HepG2 (cell line): Measurements from ENCODE around the gene EP300. TPM values are rescaled to one million over a fixed set of nuclear protein-coding genes. Genes with fewer than 3 reads are reported as not detected.

Experiments used
- BCL6 ChIP-seq: IDR thresholded peaks from 2 replicates; pipeline ENCODE4 v1.6.1; 2016; ENCODE audit warnings: missing genetic modification reagents, missing compliant biosample characterization
- FIP1L1 ChIP-seq: fragments of 200-400 bp; formaldehyde crosslinking; IDR thresholded peaks from 2 replicates; pipeline ENCODE4 v1.6.1; 2018; ENCODE audit warnings: low read depth, mild to moderate bottlenecking, low read length, moderate library complexity, borderline replicate concordance; ENCODE audit not compliant: insufficient read depth
- MNT ChIP-seq: fragments of 450-650 bp; IDR thresholded peaks from 2 replicates; pipeline ENCODE4 v1.6.1; 2016
- RFX1 ChIP-seq: fragments of 450-650 bp; IDR thresholded peaks from 2 replicates; pipeline ENCODE4 v1.6.1; 2017
- RXRA ChIP-seq: sonication (generic); formaldehyde crosslinking; IDR thresholded peaks from 2 replicates; pipeline ENCODE4 v1.5.1; 2020; ENCODE audit warnings: missing genetic modification reagents
- ZBTB43 ChIP-seq: sonication (generic); formaldehyde crosslinking; conservative IDR thresholded peaks from 2 replicates; pipeline ENCODE4 v1.4.0; 2020; ENCODE audit warnings: missing genetic modification reagents
- ZNF337 ChIP-seq: sonication (generic); formaldehyde crosslinking; IDR thresholded peaks from 2 replicates; pipeline ENCODE4 v1.5.1; 2020; ENCODE audit warnings: missing genetic modification reagents, low read depth, mild to moderate bottlenecking, borderline replicate concordance
- ZNF407 ChIP-seq: sonication (generic); formaldehyde crosslinking; IDR thresholded peaks from one replicate; pipeline ENCODE4 v1.5.1; 2020; ENCODE audit warnings: mild to moderate bottlenecking, missing genetic modification reagents; ENCODE audit errors: not compliant biosample characterization
- ZNF496 ChIP-seq: sonication (generic); formaldehyde crosslinking; IDR thresholded peaks from 2 replicates; pipeline ENCODE4 v1.8.1; 2023; ENCODE audit warnings: mild to moderate bottlenecking, moderate library complexity, missing genetic modification reagents; ENCODE audit not compliant: insufficient replicate concordance
- ZNF597 ChIP-seq: sonication (generic); formaldehyde crosslinking; IDR thresholded peaks from 2 replicates; pipeline ENCODE4 v1.5.0; 2020; ENCODE audit warnings: missing genetic modification reagents
- ZNF660 ChIP-seq: sonication (generic); formaldehyde crosslinking; IDR thresholded peaks from 2 replicates; pipeline ENCODE4 v1.5.1; 2020; ENCODE audit warnings: mild to moderate bottlenecking, low read depth, missing genetic modification reagents, borderline replicate concordance
- ZSCAN31 ChIP-seq: sonication (generic); formaldehyde crosslinking; IDR thresholded peaks from 2 replicates; pipeline ENCODE4 v1.5.0; 2020; ENCODE audit warnings: low read depth, mild to moderate bottlenecking, missing genetic modification reagents
- polyA plus RNA-seq, 8 experiments: library from polyadenylated mRNA; depleted of rRNA in 3 of 8; stranded (reverse) in 7 of 8; unstranded in 1 of 8; fragments of >200 nt; fragmentation: Illumina TruSeq in 4 of 8; extraction: Trizol in 4 of 8; gene quantifications; 2 replicates each; pipeline versions ENCODE4 v1.2.1 to v1.2.3, GENCODE V29; 2011 to 2016; ENCODE audit warnings: low read depth in 4 of 8, missing spikeins in 1 of 8, mixed read lengths in 1 of 8; ENCODE audit not compliant: insufficient read depth in 1 of 8
- total RNA-seq, 5 experiments: library from RNA; depleted of rRNA; stranded (reverse); fragments of >200 nt; fragmentation: Illumina TruSeq; extraction: Trizol; gene quantifications; 2 replicates each; pipeline ENCODE4 v1.2.3, GENCODE V29; 2016; ENCODE audit warnings: low read depth in 1 of 5

Gene EP300
- total and polyA plus RNA-seq, 2 of the 13 experiments (the other 11 are each of a cell fraction or from before 2014, with no cell fraction given), result 13.6 to 14.9 TPM

GRCh38 chr22:41204992-41205900 is 112.9 kb downstream of the EP300 start, which contains the start of gene L3MBTL2 (continued):
- TF ChIP-seq ZSCAN31 (CRISPR knock-in tag) (peak; percentile 40; the same call in 1 of the 2 replicates), ZNF496 (no peak), ZNF337 (CRISPR knock-in tag) (no peak), FIP1L1 (no peak), ZNF660 (CRISPR knock-in tag) (no peak), BCL6 (CRISPR knock-in tag) (no peak), MNT (peak; percentile 32; the same call in 1 of the 2 replicates), RXRA (CRISPR knock-in tag) (peak; percentile 48; the same call in 1 of the 2 replicates), ZBTB43 (CRISPR knock-in tag) (no peak), ZNF407 (CRISPR knock-in tag) (no peak), RFX1 (peak; percentile 92), ZNF597 (no peak)
